ENCODE data around the gene RPTOR.

The RPTOR gene

GRCh38 chr17:80955078-80955477 is 410.4 kb downstream of the RPTOR start:
- no peak for FAIRE-seq

GRCh38 chr17:80955671-80956280 is 411.1 kb downstream of the RPTOR start:
- no peak for FAIRE-seq

GRCh38 chr17:80956321-80957190 is 411.9 kb downstream of the RPTOR start:
- no peak for FAIRE-seq

- FAIRE-seq: no peak
Observed at GRCh38 chr17:80957461-80957941, 412.9 kb downstream of the RPTOR start.

GRCh38 chr17:80959330-80960036 is 414.8 kb downstream of the RPTOR start:
- FAIRE-seq: no peak

- no peak for FAIRE-seq
Observed at GRCh38 chr17:80960037-80960796, 415.6 kb downstream of the RPTOR start.

- no peak for FAIRE-seq
Observed at GRCh38 chr17:80960797-80961452, 416.3 kb downstream of the RPTOR start.

- FAIRE-seq: no peak
Observed at GRCh38 chr17:80961541-80962330, 417.1 kb downstream of the RPTOR start.

- FAIRE-seq: no peak
Observed at GRCh38 chr17:80962356-80963329, 418.0 kb downstream of the RPTOR start.

GRCh38 chr17:80963812-80964543 is 419.3 kb downstream of the RPTOR start:
- FAIRE-seq: no peak

GRCh38 chr17:80964544-80964856 is 419.9 kb downstream of the RPTOR start:
- FAIRE-seq: no peak

- FAIRE-seq: no peak
Observed at GRCh38 chr17:80964859-80965580, 420.4 kb downstream of the RPTOR start.

- FAIRE-seq: no peak
Observed at GRCh38 chr17:80965606-80966005, 421.0 kb downstream of the RPTOR start.

- FAIRE-seq: no peak
Observed at GRCh38 chr17:80967404-80967872, 422.8 kb downstream of the RPTOR start.

GRCh38 chr17:80968602-80969029 is 424.0 kb downstream of the RPTOR start:
- FAIRE-seq: no peak

GRCh38 chr17:80969030-80969673 is 424.5 kb downstream of the RPTOR start:
- no peak for FAIRE-seq

- no peak for FAIRE-seq
Observed at GRCh38 chr17:80969674-80970043, 425.0 kb downstream of the RPTOR start.

All from endometrium (tissue), 2 donors.